H7 (cell line): ENCODE measurements around the gene RABAC1. TPM values are rescaled to one million over a fixed set of nuclear protein-coding genes. Genes with fewer than 3 reads are reported as not detected.

Experiments used
- DNase-seq: peaks from one replicate; pipeline ENCODE4 v3.0.0; 2012
- H3K27me3 ChIP-seq: 2 replicates; pipeline ENCODE4 v1.6.0; 2011; ENCODE audit warnings: mild to moderate bottlenecking, low read length; ENCODE audit not compliant: control insufficient read depth, insufficient read depth
- H3K36me3 ChIP-seq: replicated peaks from 2 replicates; pipeline ENCODE4 v1.5.1; 2011; ENCODE audit warnings: low read length; ENCODE audit not compliant: control insufficient read depth, insufficient read depth
- H3K4me3 ChIP-seq: 2 replicates; pipeline ENCODE4 v1.5.1; 2011; ENCODE audit warnings: low read depth, mild to moderate bottlenecking, control low read depth, low read length, moderate library complexity; ENCODE audit not compliant: insufficient read depth
- total RNA-seq: library from RNA; depleted of rRNA; stranded (reverse); fragments of >200 nt; shearing (Covaris generic); gene quantifications from 2 replicates; pipeline ENCODE4 v1.2.3, GENCODE V29; 2014; rRNA removed

The RABAC1 gene
- total RNA-seq, 1 experiment from 2014 or later, result 163 TPM

GRCh38 chr19:41912899-41913537 lies 46.1 kb downstream of the RABAC1 start:
- Histone ChIP-seq H3K36me3 (no peaks in the 10 kb centered on the region), H3K4me3 (peak overlapping the region; percentile 43), H3K27me3 (peaks cover 86% of the 10 kb centered on the region)
- peak; percentile 88 for DNase-seq

GRCh38 chr19:41911889-41912731 lies 47.0 kb downstream of the RABAC1 start:
- no peaks in the 10 kb centered on the region for H3K36me3 ChIP-seq
- H3K27me3 ChIP-seq, result peaks cover 79% of the 10 kb centered on the region
- peak overlapping the region; percentile 43; the same call in 1 of the 2 replicates for H3K4me3 ChIP-seq
- DNase-seq, result peak; percentile 76

GRCh38 chr19:41910992-41911888 lies 47.9 kb downstream of the RABAC1 start:
- Histone ChIP-seq H3K36me3 (no peaks in the 10 kb centered on the region), H3K4me3 (no peak overlapping the region), H3K27me3 (peaks cover 70% of the 10 kb centered on the region)
- DNase-seq, result no peak

- peaks cover 62% of the 10 kb centered on the region for H3K27me3 ChIP-seq
- H3K4me3 ChIP-seq, result no peak overlapping the region
- H3K36me3 ChIP-seq, result peaks cover under 1% of the 10 kb centered on the region; the same call in 1 of the 2 replicates
- no peak for DNase-seq
Observed at GRCh38 chr19:41910240-41910991, 48.7 kb downstream of the RABAC1 start.

- Histone ChIP-seq H3K27me3 (peaks cover 55% of the 10 kb centered on the region), H3K4me3 (no peak overlapping the region), H3K36me3 (peaks cover 1% of the 10 kb centered on the region; the same call in 1 of the 2 replicates)
- DNase-seq, result no peak
Observed at GRCh38 chr19:41909706-41910105, 49.4 kb downstream of the RABAC1 start.

- DNase-seq, result no peak
- H3K36me3 ChIP-seq, result peaks cover 1% of the 10 kb centered on the region; the same call in 1 of the 2 replicates
- H3K27me3 ChIP-seq, result peaks cover 48% of the 10 kb centered on the region
- H3K4me3 ChIP-seq, result no peak overlapping the region
Observed at GRCh38 chr19:41908724-41909464, 50.2 kb downstream of the RABAC1 start.

- Histone ChIP-seq H3K27me3 (peaks cover 40% of the 10 kb centered on the region), H3K4me3 (no peak overlapping the region), H3K36me3 (peaks cover 3% of the 10 kb centered on the region)
- no peak for DNase-seq
Observed at GRCh38 chr19:41907994-41908615, 51.0 kb downstream of the RABAC1 start.

GRCh38 chr19:41906916-41907680 lies 52.0 kb downstream of the RABAC1 start:
- DNase-seq, result no peak
- H3K27me3 ChIP-seq, result peaks cover 30% of the 10 kb centered on the region
- peaks cover 7% of the 10 kb centered on the region for H3K36me3 ChIP-seq
- no peak overlapping the region for H3K4me3 ChIP-seq

Other genes with a start within 250 kb of the RABAC1 start
- gene CEACAM6, start 203.8 kb downstream of the RABAC1 start, total RNA-seq, result not detected in 2 replicates
- gene CEACAM3, start 162.7 kb downstream of the RABAC1 start, total RNA-seq, result not detected in 2 replicates
- gene LYPD4, start 114.6 kb downstream of the RABAC1 start, total RNA-seq, result not detected in 2 replicates
- not detected in 2 replicates for gene DMRTC2, start 114.3 kb downstream of the RABAC1 start, total RNA-seq
- gene RPS19, start 99.1 kb downstream of the RABAC1 start, total RNA-seq, result 2,022 and 3,019 TPM in 2 replicates
- gene CD79A, start 82.0 kb downstream of the RABAC1 start, total RNA-seq, result 0.55 TPM in 1 of 2 replicates, not detected in the other
- gene ARHGEF1, start 76.1 kb downstream of the RABAC1 start, total RNA-seq, result 34.3 and 40.7 TPM in 2 replicates
- gene ERFL, start 30.9 kb downstream of the RABAC1 start, total RNA-seq, result 0.15 TPM in 1 of 2 replicates, not detected in the other
- gene ATP1A3, start 34.9 kb upstream of the RABAC1 start, total RNA-seq, result 9.9 and 11.9 TPM in 2 replicates
- 15.7 and 16.4 TPM in 2 replicates for gene GRIK5, start 110.9 kb upstream of the RABAC1 start, total RNA-seq
- 44.0 and 45.4 TPM in 2 replicates for gene ZNF574, start 116.8 kb upstream of the RABAC1 start, total RNA-seq
- 0.90 and 2.4 TPM in 2 replicates for gene POU2F2, start 173.1 kb upstream of the RABAC1 start, total RNA-seq